GM18951 (cell line): ENCODE results near the gene DDX49.
"Not testable (repeated sequence)": the region's sequence is repeated elsewhere in the genome, so short reads cannot be mapped to it uniquely, and the experiment has no call there.

ENCODE experiments used
- POLR2A ChIP-seq: IDR thresholded peaks from 4 replicates; pipeline ENCODE4 v1.6.1; 2011; ENCODE audit warnings: mild to moderate bottlenecking; ENCODE audit not compliant: insufficient read length, insufficient read depth; ENCODE audit errors: extremely low read depth
- in situ Hi-C: fragments of 300-500 bp; cut with MboI; formaldehyde crosslinking; loops from one replicate; pipeline ENCODE4 v1.12.0; 2022; ENCODE audit warnings: low sequenced_read_pairs, mixed read lengths, inconsistent platforms; ENCODE audit not compliant: unreplicated experiment

The DDX49 gene

GRCh38 chr19:18899624-18900560 is 19.6 kb upstream of the DDX49 start:
- no peak for TF ChIP-seq POLR2A
- in situ Hi-C loops = no loop called here

GRCh38 chr19:18900700-18901481 is 18.6 kb upstream of the DDX49 start:
- in situ Hi-C loops = no loop called here
- no peak for TF ChIP-seq POLR2A

- TF ChIP-seq POLR2A = no peak
- in situ Hi-C loops = no loop called here
Observed at GRCh38 chr19:18901491-18901890, 18.0 kb upstream of the DDX49 start.

GRCh38 chr19:18902519-18902918 is 17.0 kb upstream of the DDX49 start:
- in situ Hi-C loops = not testable (repeated sequence)

GRCh38 chr19:18903156-18904037 is 16.1 kb upstream of the DDX49 start:
- no peak for TF ChIP-seq POLR2A
- in situ Hi-C loops = no loop called here

- in situ Hi-C loops = no loop called here
- TF ChIP-seq POLR2A = no peak
Observed at GRCh38 chr19:18904334-18905057, 15.0 kb upstream of the DDX49 start.

- TF ChIP-seq POLR2A = no peak
- in situ Hi-C loops = no loop called here
Observed at GRCh38 chr19:18905058-18905456, 14.5 kb upstream of the DDX49 start.

GRCh38 chr19:18905513-18906236 is 13.8 kb upstream of the DDX49 start:
- no peak for TF ChIP-seq POLR2A
- in situ Hi-C loops = no loop called here

- TF ChIP-seq POLR2A = no peak
- in situ Hi-C loops = no loop called here
Observed at GRCh38 chr19:18906605-18907519, 12.7 kb upstream of the DDX49 start.

- TF ChIP-seq POLR2A = no peak
- in situ Hi-C loops = no loop called here
Observed at GRCh38 chr19:18908917-18909619, 10.4 kb upstream of the DDX49 start.
